Measurements from ENCODE around the gene APCDD1L.

- TF ChIP-seq GATA2 (IDR thresholded peaks at IDR 0.05; ENCODE audit: low read depth, low read length) (no peak), GATA3 (IDR thresholded peaks at IDR 0.05; ENCODE audit: low read depth, low read length) (no peak)
Observed at GRCh38 chr20:58450254-58450653, 64.9 kb downstream of the APCDD1L start.
